NCI-H1092 (cell line): ENCODE data around the gene BIN1.

ENCODE experiments used
- DNase-seq: peaks from one replicate; lab custom pipeline; 2025; lab: John Stamatoyannopoulos, UW

BIN1 gene

DNA sequence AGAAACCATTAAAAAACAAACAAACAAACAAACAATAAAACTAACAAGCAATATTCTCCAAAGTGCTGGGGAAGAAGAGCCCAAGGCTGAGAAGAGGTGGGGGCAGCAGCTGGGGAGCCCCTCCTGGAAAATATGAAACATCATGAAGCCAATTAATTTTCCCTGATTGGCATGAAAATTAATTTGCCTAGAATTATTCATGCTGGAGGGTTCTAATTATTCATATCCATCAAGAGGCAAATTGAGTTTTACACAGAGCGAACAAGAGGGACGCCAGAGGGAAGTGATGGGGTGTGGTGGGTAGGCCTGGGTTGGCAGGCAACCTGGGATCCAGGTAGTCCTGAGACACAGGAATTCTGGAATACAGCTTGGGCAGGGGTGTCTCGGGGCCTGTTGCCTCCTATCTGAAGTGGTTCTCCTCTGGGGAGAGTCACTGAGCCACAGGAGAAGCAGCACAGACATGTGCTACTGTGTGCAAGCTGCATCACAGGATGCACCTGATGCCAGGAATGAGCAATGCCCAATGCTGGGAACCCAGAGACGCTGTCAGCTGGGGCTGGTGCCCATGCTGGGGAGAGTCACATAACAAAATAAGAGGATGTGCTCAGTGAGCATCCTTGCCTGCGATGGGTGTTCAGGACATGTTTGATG is 107.7 kb downstream of the BIN1 start:
- DNase-seq: no peak

DNA sequence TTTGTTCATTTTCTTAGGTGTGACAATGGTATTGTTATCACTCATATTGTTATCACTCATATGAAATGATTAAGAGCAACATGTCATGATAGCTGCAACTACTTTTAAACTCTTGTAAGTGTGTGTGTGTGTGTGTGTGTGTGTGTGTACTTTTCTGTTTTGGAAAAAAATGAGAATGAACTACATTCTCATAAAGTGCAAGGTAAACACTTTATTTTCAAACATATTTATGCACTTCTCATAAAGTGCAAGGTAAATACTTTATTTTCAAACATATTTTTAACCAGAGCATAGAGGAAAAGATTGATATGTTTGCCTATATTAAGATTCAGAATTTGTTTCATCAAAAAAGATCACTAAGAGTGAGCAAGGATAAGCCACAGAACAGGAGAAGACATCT is 108.5 kb downstream of the BIN1 start:
- DNase-seq: no peak
